Measurements from ENCODE around the gene PRPS1.
"Not testable (repeated sequence)": the region's sequence is repeated elsewhere in the genome, so short reads cannot be mapped to it uniquely, and the experiment has no call there.

Gene PRPS1

GRCh38 chrX:107675823-107676555 lies 47.7 kb downstream of the PRPS1 start:
- peak; percentile 0 to 11 for DNase-seq

GRCh38 chrX:107676559-107677378 lies 48.5 kb downstream of the PRPS1 start:
- DNase-seq: peak; percentile 15 to 60

- DNase-seq: no peak
Measured at GRCh38 chrX:107677501-107677901, 49.2 kb downstream of the PRPS1 start.

- no peak for DNase-seq
Measured at GRCh38 chrX:107677909-107678308, 49.6 kb downstream of the PRPS1 start.

- peak; percentile 2 to 4 for DNase-seq
Measured at GRCh38 chrX:107678957-107679740, 50.8 kb downstream of the PRPS1 start.

GRCh38 chrX:107682256-107682655 lies 53.9 kb downstream of the PRPS1 start:
- DNase-seq: no peak

- DNase-seq: no peak
Measured at GRCh38 chrX:107683124-107683895, 55.0 kb downstream of the PRPS1 start.

- DNase-seq: no peak
Measured at GRCh38 chrX:107683931-107684330, 55.6 kb downstream of the PRPS1 start.

GRCh38 chrX:107684956-107685385 lies 56.7 kb downstream of the PRPS1 start:
- DNase-seq: peak in 1 of 2 donors; percentile 16

- not testable (repeated sequence) for DNase-seq
Measured at GRCh38 chrX:107685586-107685985, 57.3 kb downstream of the PRPS1 start.

- DNase-seq: no peak
Measured at GRCh38 chrX:107686026-107686425, 57.7 kb downstream of the PRPS1 start.

GRCh38 chrX:107686792-107687191 lies 58.5 kb downstream of the PRPS1 start:
- no peak for DNase-seq

GRCh38 chrX:107687445-107687844 lies 59.1 kb downstream of the PRPS1 start:
- no peak for DNase-seq

- no peak for DNase-seq
Measured at GRCh38 chrX:107691024-107691448, 62.7 kb downstream of the PRPS1 start.

GRCh38 chrX:107699616-107700015 lies 71.3 kb downstream of the PRPS1 start:
- peak in 1 of 2 donors; percentile 28 for DNase-seq

GRCh38 chrX:107700317-107700774 lies 72.0 kb downstream of the PRPS1 start:
- DNase-seq: no peak

Measured in bone marrow (tissue), 2 donors.